Gastrocnemius medialis (tissue), 4 donors: ENCODE results near the gene C1QL4. TPM values are rescaled to one million over a fixed set of nuclear protein-coding genes. Genes with fewer than 3 reads are reported as not detected.

Source experiments
- ATAC-seq, 2 donors: fragments of 150-250 bp; one replicate each; pipeline ENCODE4 v1.9.1; 2016
- DNase-seq, 2 donors: peaks; one replicate each; pipeline ENCODE4 v3.0.0-alpha.2; 2019
- H3K27ac ChIP-seq, 4 donors: fragments of 200-600 bp; sonication (generic); 1 replicate in 1 of 4; 2 replicates in 3 of 4; pipeline ENCODE4 v1.5.1; 2016 to 2018; ENCODE audit warnings: mild to moderate bottlenecking in 2 of 4, moderate library complexity in 1 of 4
- H3K27me3 ChIP-seq, 3 donors: fragments of 200-600 bp; sonication (generic) in 2 of 3; 1 replicate in 1 of 3; 2 replicates in 2 of 3; pipeline versions ENCODE4 v1.5.1 to v1.6.0; 2016 to 2019; ENCODE audit warnings: mild to moderate bottlenecking in 1 of 3, moderate library complexity in 1 of 3
- H3K36me3 ChIP-seq, 2 donors: fragments of 200-600 bp; sonication (generic) in 1 of 2; one replicate each; pipeline ENCODE4 v1.5.1; 2017 to 2018
- H3K4me1 ChIP-seq, 2 donors: fragments of 200-600 bp; sonication (generic) in 1 of 2; one replicate each; pipeline ENCODE4 v1.5.1; 2016 to 2017; ENCODE audit warnings: mild to moderate bottlenecking in 2 of 2
- H3K4me3 ChIP-seq, 4 donors: fragments of 200-600 bp; sonication (generic) in 3 of 4; 1 replicate in 1 of 4; 2 replicates in 3 of 4; pipeline ENCODE4 v1.5.1; 2016 to 2019; ENCODE audit warnings: mild to moderate bottlenecking in 2 of 4
- H3K9me3 ChIP-seq, 3 donors: fragments of 200-600 bp; sonication (generic) in 2 of 3; 1 replicate in 1 of 3; 2 replicates in 2 of 3; pipeline ENCODE4 v1.5.1; 2016 to 2019
- POLR2A ChIP-seq, 2 donors: fragments of 450-650 bp; IDR thresholded peaks; one replicate each; pipeline ENCODE4 v1.6.1; 2017; ENCODE audit warnings: antibody characterized with exemption in 2 of 2, mild to moderate bottlenecking in 2 of 2, moderate library complexity in 2 of 2
- in situ Hi-C, 4 donors: fragments of 200-750 bp; cut with MboI; loops; one replicate each; pipeline versions ENCODE4 v1.15.0 to v1.8.0; 2017; ENCODE audit warnings: low sequenced_read_pairs in 4 of 4
- intact Hi-C: fragments of 100-400 bp; cut with DNase I; formaldehyde crosslinking; loops from one replicate; pipeline ENCODE4 v1.15.1; 2023; ENCODE audit warnings: low total_unique reads
- total RNA-seq, 4 donors: library from RNA; depleted of rRNA; stranded (reverse); fragments of >200 nt; gene quantifications; one replicate each; pipeline versions ENCODE4 v1.1.0 to v1.2.3, GENCODE V29; 2016
- TF ChIP-seq, protein P1 (sequence below), 5 experiments: fragments of 450-650 bp in 3 of 5; fragments of 200-600 bp in 2 of 5; sonication (generic) in 2 of 5; IDR thresholded peaks in 4 of 5; conservative IDR thresholded peaks in 1 of 5; 1 replicate in 4 of 5; 2 replicates in 1 of 5; pipeline ENCODE4 v1.5.1; 2016 to 2019; ENCODE audit warnings: antibody characterized with exemption in 5 of 5, mild to moderate bottlenecking in 3 of 5, moderate library complexity in 3 of 5

The C1QL4 gene
- total RNA-seq, 4 donors from 2014 or later: not detected

DNA sequence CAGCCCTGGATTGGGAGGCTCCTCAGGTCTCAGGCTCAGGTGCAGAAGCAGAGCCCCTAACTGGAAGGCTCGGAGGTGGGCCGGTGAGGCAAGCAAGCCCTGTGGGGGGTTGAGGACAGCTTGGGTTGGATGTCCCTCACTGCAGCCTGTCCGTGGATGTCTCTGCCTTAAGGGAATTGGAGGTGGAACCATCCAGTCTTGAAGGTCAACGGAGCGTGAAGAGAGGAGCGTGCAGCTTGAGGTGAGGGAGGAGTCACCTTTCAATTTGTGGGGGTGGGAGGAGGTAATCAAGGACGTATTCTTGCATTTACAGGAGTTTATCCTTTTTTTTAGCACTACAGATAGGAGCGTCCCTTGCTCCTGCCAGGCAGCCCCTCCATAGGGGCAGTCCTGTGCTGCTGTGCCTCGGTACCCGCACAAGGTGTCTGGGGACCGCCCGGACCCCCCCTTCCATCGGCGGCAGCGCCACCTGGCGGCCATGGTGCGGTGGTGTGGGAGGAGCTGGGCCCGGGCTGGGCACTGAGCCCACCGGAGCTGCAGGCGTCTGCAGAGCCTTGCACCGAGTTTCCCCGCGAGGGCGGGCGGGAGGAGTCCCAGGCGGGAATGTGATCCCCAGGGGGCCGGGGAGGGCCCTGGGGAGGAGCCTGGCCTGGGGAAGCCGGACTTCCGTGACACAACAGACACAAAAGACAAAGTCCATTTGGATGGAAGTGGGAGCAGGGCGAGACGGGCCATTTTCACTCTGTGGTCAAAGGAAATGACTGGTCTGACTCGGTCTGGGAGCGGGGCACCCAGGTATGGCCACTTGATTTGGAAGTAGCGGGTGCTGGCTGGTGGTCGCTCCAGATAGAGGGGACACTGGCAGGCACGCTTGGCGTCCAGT is 10.6 kb upstream of the C1QL4 start:
- ATAC-seq (peak; percentile 61 to 79), DNase-seq (peak in 1 of 2 donors; percentile 55)
- no peaks in the 10 kb centered on the region for H3K36me3 ChIP-seq
- TF ChIP-seq, protein P1, sequence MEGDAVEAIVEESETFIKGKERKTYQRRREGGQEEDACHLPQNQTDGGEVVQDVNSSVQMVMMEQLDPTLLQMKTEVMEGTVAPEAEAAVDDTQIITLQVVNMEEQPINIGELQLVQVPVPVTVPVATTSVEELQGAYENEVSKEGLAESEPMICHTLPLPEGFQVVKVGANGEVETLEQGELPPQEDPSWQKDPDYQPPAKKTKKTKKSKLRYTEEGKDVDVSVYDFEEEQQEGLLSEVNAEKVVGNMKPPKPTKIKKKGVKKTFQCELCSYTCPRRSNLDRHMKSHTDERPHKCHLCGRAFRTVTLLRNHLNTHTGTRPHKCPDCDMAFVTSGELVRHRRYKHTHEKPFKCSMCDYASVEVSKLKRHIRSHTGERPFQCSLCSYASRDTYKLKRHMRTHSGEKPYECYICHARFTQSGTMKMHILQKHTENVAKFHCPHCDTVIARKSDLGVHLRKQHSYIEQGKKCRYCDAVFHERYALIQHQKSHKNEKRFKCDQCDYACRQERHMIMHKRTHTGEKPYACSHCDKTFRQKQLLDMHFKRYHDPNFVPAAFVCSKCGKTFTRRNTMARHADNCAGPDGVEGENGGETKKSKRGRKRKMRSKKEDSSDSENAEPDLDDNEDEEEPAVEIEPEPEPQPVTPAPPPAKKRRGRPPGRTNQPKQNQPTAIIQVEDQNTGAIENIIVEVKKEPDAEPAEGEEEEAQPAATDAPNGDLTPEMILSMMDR (IDR thresholded peaks at IDR 0.05 in 4 of 5, conservative IDR thresholded peaks at IDR 0.05 in 1 of 5): peak; percentile 86 to 97 (median 90)
- no peak for TF ChIP-seq POLR2A (IDR thresholded peaks at IDR 0.05)
- intact Hi-C loops: no loop called here
- peaks cover 36 to 46% of the 10 kb centered on the region in 2 donors for H3K4me1 ChIP-seq
- no peaks in the 10 kb centered on the region for H3K9me3 ChIP-seq
- H3K4me3 ChIP-seq: peak overlapping the region; percentile 36 to 65 (median 46)
- in situ Hi-C loops: no loop called here
- H3K27ac ChIP-seq: no peak overlapping the region
- peaks cover 78 to 83% (median 80%) of the 10 kb centered on the region in 3 donors for H3K27me3 ChIP-seq

DNA sequence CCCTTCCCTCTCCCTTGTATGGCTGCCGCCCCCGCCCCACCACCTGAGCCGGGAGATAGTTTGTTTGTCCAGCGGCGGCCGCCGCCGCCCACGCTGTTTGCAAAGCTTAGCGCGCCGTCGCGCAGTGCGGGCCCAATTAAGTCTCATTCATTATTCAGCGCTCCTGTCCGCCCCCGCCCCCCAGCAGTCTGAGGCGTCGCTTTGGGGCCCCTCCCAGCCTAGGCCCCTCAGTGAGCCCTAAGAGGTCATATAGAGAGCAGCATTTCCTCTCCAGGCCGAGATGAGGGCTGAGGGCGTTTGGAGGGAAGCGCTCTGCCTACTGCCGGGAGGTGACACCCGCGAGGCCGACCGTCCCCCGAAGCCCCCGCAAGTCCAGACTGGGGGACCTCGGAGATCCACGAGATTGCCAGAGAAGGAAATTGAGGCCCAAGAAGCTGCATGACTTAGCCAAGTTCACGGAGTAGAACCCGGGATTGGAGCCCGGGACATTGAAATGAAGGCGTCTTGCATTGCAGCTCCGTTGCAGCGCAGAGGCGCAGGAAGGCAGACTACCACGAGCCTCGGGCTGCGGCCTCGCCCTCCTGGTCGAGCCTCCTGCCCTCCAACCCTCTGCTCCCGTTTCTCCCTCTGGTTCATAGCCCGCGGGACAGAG is 9.8 kb upstream of the C1QL4 start, which contains the start of gene DNAJC22:
Gene DNAJC22 (plus strand): TSS at position 230 of the 652 bp plus-strand sequence. CDS start 1,985 bp downstream, outside the sequence.
- DNase-seq (no peak), ATAC-seq (no peak)
- Histone ChIP-seq H3K4me3 (peak within 1 kb of the TSS; percentile 36 to 65 (median 46)), H3K9me3 (no peaks in the 10 kb centered on the region), H3K27ac (no peak within 1 kb of the TSS), H3K36me3 (no peaks in the 10 kb centered on the region), H3K4me1 (peaks cover 36 to 53% of the 10 kb centered on the region in 2 donors), H3K27me3 (peaks cover 77 to 91% (median 84%) of the 10 kb centered on the region in 3 donors)
- in situ Hi-C loops (no loop called here), intact Hi-C loops (no loop called here)
- no peak for TF ChIP-seq POLR2A (IDR thresholded peaks at IDR 0.05)
- TF ChIP-seq, protein P1 (IDR thresholded peaks at IDR 0.05 in 4 of 5, conservative IDR thresholded peaks at IDR 0.05 in 1 of 5): no peak

GRCh38 chr12:49345825-49346658 is 9.1 kb upstream of the C1QL4 start:
- no peak overlapping the region for H3K27ac ChIP-seq
- ATAC-seq (no peak), DNase-seq (no peak)
- no peaks in the 10 kb centered on the region for H3K36me3 ChIP-seq
- in situ Hi-C loops: no loop called here
- peaks cover 69 to 91% (median 78%) of the 10 kb centered on the region in 3 donors for H3K27me3 ChIP-seq
- H3K4me1 ChIP-seq: peaks cover 36 to 53% of the 10 kb centered on the region in 2 donors
- intact Hi-C loops: no loop called here
- TF ChIP-seq, protein P1 (IDR thresholded peaks at IDR 0.05 in 4 of 5, conservative IDR thresholded peaks at IDR 0.05 in 1 of 5): no peak
- no peak for TF ChIP-seq POLR2A (IDR thresholded peaks at IDR 0.05)
- H3K4me3 ChIP-seq: peak overlapping the region; percentile 36 to 65 (median 46)
- no peaks in the 10 kb centered on the region for H3K9me3 ChIP-seq

- no peak for ATAC-seq
- Histone ChIP-seq H3K9me3 (no peaks in the 10 kb centered on the region), H3K4me3 (peak overlapping the region; percentile 36 to 65 (median 46)), H3K27me3 (peaks cover 64 to 97% (median 73%) of the 10 kb centered on the region in 3 donors), H3K27ac (no peak overlapping the region), H3K4me1 (peaks cover 36 to 53% of the 10 kb centered on the region in 2 donors), H3K36me3 (no peaks in the 10 kb centered on the region)
- in situ Hi-C loops: no loop called here
- no peak for TF ChIP-seq POLR2A (IDR thresholded peaks at IDR 0.05)
- TF ChIP-seq, protein P1 (IDR thresholded peaks at IDR 0.05 in 4 of 5, conservative IDR thresholded peaks at IDR 0.05 in 1 of 5): no peak
- intact Hi-C loops: no loop called here
- no peak for DNase-seq
Observed at GRCh38 chr12:49345051-49345824, 8.2 kb upstream of the C1QL4 start.
